ENCODE results near the gene CCDC197.

The CCDC197 gene

GRCh38 chr14:93967637-93968250 is 29.4 kb upstream of the CCDC197 start:
- Histone ChIP-seq H3K27ac (ENCODE audit: low read length) (no peak overlapping the region), H3K4me3 (ENCODE audit: low read length) (no peak overlapping the region), H3K4me1 (ENCODE audit: low read length) (peaks cover 30% of the 10 kb centered on the region), H3K36me3 (replicated peaks; ENCODE audit: insufficient read depth, low read length) (no peaks in the 10 kb centered on the region), H2AFZ (ENCODE audit: low read length) (no peak overlapping the region), H3K4me2 (ENCODE audit: low read depth, low read length) (no peak overlapping the region), H3K9ac (ENCODE audit: low read length) (no peak overlapping the region), H3F3A (ENCODE audit: insufficient read depth, low read length) (peaks cover 11% of the 10 kb centered on the region), H3K9me3 (replicated peaks; ENCODE audit: insufficient read depth, low read length) (no peaks in the 10 kb centered on the region), H4K20me1 (ENCODE audit: insufficient read depth, low read length) (no peaks in the 10 kb centered on the region), H3K79me2 (ENCODE audit: low read length) (no peaks in the 10 kb centered on the region; the same call in 1 of the 2 replicates), H3K9me2 (replicated peaks; ENCODE audit: insufficient read depth, low read length) (no peaks in the 10 kb centered on the region), H3K27me3 (replicated peaks; ENCODE audit: insufficient read depth, low read length) (no peaks in the 10 kb centered on the region)
- no peak for TF ChIP-seq EZH2phosphoT487 (IDR thresholded peaks at IDR 0.05; ENCODE audit: low read length)
- TF ChIP-seq EZH2 (optimal IDR thresholded peaks at IDR 0.05; ENCODE audit: low read depth, low read length): no peak
- no peak for TF ChIP-seq CTCF (IDR thresholded peaks at IDR 0.05; ENCODE audit: low read length)
- DNase-seq: no peak

- no peak overlapping the region for H3K27ac ChIP-seq (ENCODE audit: low read length)
- H4K20me1 ChIP-seq (ENCODE audit: insufficient read depth, low read length): no peaks in the 10 kb centered on the region
- no peak overlapping the region for H3K4me3 ChIP-seq (ENCODE audit: low read length)
- peaks cover 1% of the 10 kb centered on the region for H3K79me2 ChIP-seq (ENCODE audit: low read length)
- H2AFZ ChIP-seq (ENCODE audit: low read length): no peak overlapping the region
- no peaks in the 10 kb centered on the region for H3K9me2 ChIP-seq (replicated peaks; ENCODE audit: insufficient read depth, low read length)
- no peak overlapping the region for H3K4me2 ChIP-seq (ENCODE audit: low read depth, low read length)
- no peaks in the 10 kb centered on the region for H3K36me3 ChIP-seq (replicated peaks; ENCODE audit: insufficient read depth, low read length)
- peaks cover 5% of the 10 kb centered on the region; the same call in 1 of the 2 replicates for H3F3A ChIP-seq (ENCODE audit: insufficient read depth, low read length)
- no peaks in the 10 kb centered on the region for H3K9me3 ChIP-seq (replicated peaks; ENCODE audit: insufficient read depth, low read length)
- no peak overlapping the region for H3K9ac ChIP-seq (ENCODE audit: low read length)
- H3K4me1 ChIP-seq (ENCODE audit: low read length): peaks cover 15% of the 10 kb centered on the region
- DNase-seq: no peak
- TF ChIP-seq EZH2 (optimal IDR thresholded peaks at IDR 0.05; ENCODE audit: low read depth, low read length) (no peak), CTCF (IDR thresholded peaks at IDR 0.05; ENCODE audit: low read length) (no peak), EZH2phosphoT487 (IDR thresholded peaks at IDR 0.05; ENCODE audit: low read length) (no peak)
- no peaks in the 10 kb centered on the region for H3K27me3 ChIP-seq (replicated peaks; ENCODE audit: insufficient read depth, low read length)
Measured at GRCh38 chr14:93969082-93969828, 27.8 kb upstream of the CCDC197 start.

GRCh38 chr14:93970585-93970964 is 26.5 kb upstream of the CCDC197 start:
- no peak for TF ChIP-seq EZH2 (optimal IDR thresholded peaks at IDR 0.05; ENCODE audit: low read depth, low read length)
- no peak for TF ChIP-seq EZH2phosphoT487 (IDR thresholded peaks at IDR 0.05; ENCODE audit: low read length)
- TF ChIP-seq CTCF (IDR thresholded peaks at IDR 0.05; ENCODE audit: low read length): peak; percentile 55
- Histone ChIP-seq H3F3A (ENCODE audit: insufficient read depth, low read length) (peaks cover 9% of the 10 kb centered on the region), H3K27me3 (replicated peaks; ENCODE audit: insufficient read depth, low read length) (no peaks in the 10 kb centered on the region), H3K4me3 (ENCODE audit: low read length) (peak overlapping the region; percentile 66), H3K79me2 (ENCODE audit: low read length) (peaks cover 11% of the 10 kb centered on the region), H3K27ac (ENCODE audit: low read length) (peak overlapping the region; percentile 57), H3K4me1 (ENCODE audit: low read length) (peaks cover 22% of the 10 kb centered on the region), H3K4me2 (ENCODE audit: low read depth, low read length) (peak overlapping the region; percentile 87), H4K20me1 (ENCODE audit: insufficient read depth, low read length) (no peaks in the 10 kb centered on the region), H3K9ac (ENCODE audit: low read length) (peak overlapping the region; percentile 51), H3K9me2 (replicated peaks; ENCODE audit: insufficient read depth, low read length) (no peaks in the 10 kb centered on the region), H3K9me3 (replicated peaks; ENCODE audit: insufficient read depth, low read length) (no peaks in the 10 kb centered on the region), H3K36me3 (replicated peaks; ENCODE audit: insufficient read depth, low read length) (no peaks in the 10 kb centered on the region), H2AFZ (ENCODE audit: low read length) (peak overlapping the region; percentile 36; the same call in 1 of the 2 replicates)
- peak; percentile 52 for DNase-seq
